ENCODE results near the gene ATG10. TPM values are rescaled to one million over a fixed set of nuclear protein-coding genes. Genes with fewer than 3 reads are reported as not detected.

ATG10 gene
- total and polyA plus RNA-seq, 2 of the 13 experiments (the other 11 are each of a cell fraction or from before 2014, with no cell fraction given): 2.0 to 5.7 TPM

DNA sequence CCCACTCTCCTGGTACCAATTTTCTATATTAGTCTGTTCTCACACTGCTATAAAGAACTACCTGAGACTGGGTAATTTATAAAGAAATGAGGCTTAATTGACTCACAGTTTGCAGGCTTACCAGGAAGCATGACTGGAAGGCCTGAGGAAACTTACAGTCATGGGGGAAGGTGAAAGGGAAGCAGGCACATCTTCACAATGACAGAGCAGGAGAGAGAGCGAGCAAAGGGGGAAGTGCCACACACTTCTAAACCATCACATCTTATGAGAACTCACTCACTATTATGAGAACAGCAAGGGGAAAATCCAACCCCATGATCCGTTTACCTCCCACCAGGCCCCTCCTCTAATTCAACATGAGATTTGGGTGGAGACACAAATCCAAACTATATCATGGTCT is 72.2 kb downstream of the ATG10 start:
- no peak overlapping the region for H3K4me3 ChIP-seq (replicated peaks in 1 of 3; ENCODE audit: insufficient read depth in 1 of 3, low read depth in 2 of 3, low read length in 3 of 3)
- FAIRE-seq (no peak), DNase-seq (ENCODE audit: low spot score) (no peak), ATAC-seq (no peak)
- H3K27me3 ChIP-seq (ENCODE audit: control insufficient read depth in 1 of 2, insufficient read depth in 2 of 2, low read length in 2 of 2): no peaks in the 10 kb centered on the region
- H3K9ac ChIP-seq (ENCODE audit: insufficient read depth, low read depth, low read length): no peak overlapping the region
- H3K9me3 ChIP-seq (ENCODE audit: low read length): peaks cover 15% of the 10 kb centered on the region
- H3K36me3 ChIP-seq (replicated peaks in 1 of 2; ENCODE audit: control insufficient read depth in 1 of 2, insufficient read depth in 2 of 2, low read length in 2 of 2): no peaks in the 10 kb centered on the region
- no peak overlapping the region for H2AFZ ChIP-seq (ENCODE audit: low read length)
- no peaks in the 10 kb centered on the region for H4K20me1 ChIP-seq (ENCODE audit: insufficient read depth, low read length)
- ChIA-PET CTCF (ENCODE audit: low intra/inter-chr PET ratio, low total read pairs) (no interaction called here), POLR2A (no interaction called here)
- H3K4me1 ChIP-seq (ENCODE audit: insufficient read depth, low read length): no peaks in the 10 kb centered on the region
- no peaks in the 10 kb centered on the region for H3K79me2 ChIP-seq (ENCODE audit: insufficient read depth, low read length)
- no peak overlapping the region for H3K4me2 ChIP-seq (ENCODE audit: low read depth, low read length)
- 86% methylated on average over 2 of the region's 2 CpGs for WGBS (ENCODE audit: low lambda C conversion rate)
- in situ Hi-C loops (cut with HindIII; ENCODE audit: extremely low pct_ligation_motif_present, low pct_unique_long_range_greater_than_20kb): no loop called here
- H3K27ac ChIP-seq (ENCODE audit: extremely low read length, insufficient read depth, low read length): no peak overlapping the region
- TF ChIP-seq SATB2 (CRISPR knock-in tag; IDR thresholded peaks at IDR 0.05) (no peak), FOXA1 (IDR thresholded peaks at IDR 0.05) (no peak), FOXA1 (CRISPR knock-in tag; IDR thresholded peaks at IDR 0.05) (no peak), ATF7-NPFF (CRISPR knock-in tag; IDR thresholded peaks at IDR 0.05; ENCODE audit: low read depth) (no peak), ZNF17 (CRISPR knock-in tag; IDR thresholded peaks at IDR 0.05) (no peak), ARHGAP35 (CRISPR knock-in tag; IDR thresholded peaks at IDR 0.05; ENCODE audit: borderline replicate concordance) (no peak), BATF2 (CRISPR knock-in tag; IDR thresholded peaks at IDR 0.05) (no peak), ZNF709 (CRISPR knock-in tag; IDR thresholded peaks at IDR 0.05) (no peak), ZNF773 (CRISPR knock-in tag; IDR thresholded peaks at IDR 0.05; ENCODE audit: borderline replicate concordance) (no peak), HIC2 (CRISPR knock-in tag; IDR thresholded peaks at IDR 0.05; ENCODE audit: low read depth) (no peak), AHDC1 (CRISPR knock-in tag; IDR thresholded peaks at IDR 0.05; ENCODE audit: borderline replicate concordance) (no peak), ESRRA (CRISPR knock-in tag; IDR thresholded peaks at IDR 0.05; ENCODE audit: low read depth) (no peak), PHB2 (IDR thresholded peaks at IDR 0.05; ENCODE audit: partially characterized antibody) (no peak)
- TF ChIP-seq, protein P1, sequence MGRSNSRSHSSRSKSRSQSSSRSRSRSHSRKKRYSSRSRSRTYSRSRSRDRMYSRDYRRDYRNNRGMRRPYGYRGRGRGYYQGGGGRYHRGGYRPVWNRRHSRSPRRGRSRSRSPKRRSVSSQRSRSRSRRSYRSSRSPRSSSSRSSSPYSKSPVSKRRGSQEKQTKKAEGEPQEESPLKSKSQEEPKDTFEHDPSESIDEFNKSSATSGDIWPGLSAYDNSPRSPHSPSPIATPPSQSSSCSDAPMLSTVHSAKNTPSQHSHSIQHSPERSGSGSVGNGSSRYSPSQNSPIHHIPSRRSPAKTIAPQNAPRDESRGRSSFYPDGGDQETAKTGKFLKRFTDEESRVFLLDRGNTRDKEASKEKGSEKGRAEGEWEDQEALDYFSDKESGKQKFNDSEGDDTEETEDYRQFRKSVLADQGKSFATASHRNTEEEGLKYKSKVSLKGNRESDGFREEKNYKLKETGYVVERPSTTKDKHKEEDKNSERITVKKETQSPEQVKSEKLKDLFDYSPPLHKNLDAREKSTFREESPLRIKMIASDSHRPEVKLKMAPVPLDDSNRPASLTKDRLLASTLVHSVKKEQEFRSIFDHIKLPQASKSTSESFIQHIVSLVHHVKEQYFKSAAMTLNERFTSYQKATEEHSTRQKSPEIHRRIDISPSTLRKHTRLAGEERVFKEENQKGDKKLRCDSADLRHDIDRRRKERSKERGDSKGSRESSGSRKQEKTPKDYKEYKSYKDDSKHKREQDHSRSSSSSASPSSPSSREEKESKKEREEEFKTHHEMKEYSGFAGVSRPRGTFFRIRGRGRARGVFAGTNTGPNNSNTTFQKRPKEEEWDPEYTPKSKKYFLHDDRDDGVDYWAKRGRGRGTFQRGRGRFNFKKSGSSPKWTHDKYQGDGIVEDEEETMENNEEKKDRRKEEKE (IDR thresholded peaks at IDR 0.05): no peak
- no TSS peak for BruUV-seq (replicated peaks)
- intact Hi-C loops (cut with micrococcal nuclease; ENCODE audit: unreplicated experiment): no loop called here
